ENCODE measurements around the gene MAPK4. TPM values are rescaled to one million over a fixed set of nuclear protein-coding genes. Genes with fewer than 3 reads are reported as not detected.

Gene MAPK4
- total RNA-seq, 1 donor from 2014 or later = not detected

DNA sequence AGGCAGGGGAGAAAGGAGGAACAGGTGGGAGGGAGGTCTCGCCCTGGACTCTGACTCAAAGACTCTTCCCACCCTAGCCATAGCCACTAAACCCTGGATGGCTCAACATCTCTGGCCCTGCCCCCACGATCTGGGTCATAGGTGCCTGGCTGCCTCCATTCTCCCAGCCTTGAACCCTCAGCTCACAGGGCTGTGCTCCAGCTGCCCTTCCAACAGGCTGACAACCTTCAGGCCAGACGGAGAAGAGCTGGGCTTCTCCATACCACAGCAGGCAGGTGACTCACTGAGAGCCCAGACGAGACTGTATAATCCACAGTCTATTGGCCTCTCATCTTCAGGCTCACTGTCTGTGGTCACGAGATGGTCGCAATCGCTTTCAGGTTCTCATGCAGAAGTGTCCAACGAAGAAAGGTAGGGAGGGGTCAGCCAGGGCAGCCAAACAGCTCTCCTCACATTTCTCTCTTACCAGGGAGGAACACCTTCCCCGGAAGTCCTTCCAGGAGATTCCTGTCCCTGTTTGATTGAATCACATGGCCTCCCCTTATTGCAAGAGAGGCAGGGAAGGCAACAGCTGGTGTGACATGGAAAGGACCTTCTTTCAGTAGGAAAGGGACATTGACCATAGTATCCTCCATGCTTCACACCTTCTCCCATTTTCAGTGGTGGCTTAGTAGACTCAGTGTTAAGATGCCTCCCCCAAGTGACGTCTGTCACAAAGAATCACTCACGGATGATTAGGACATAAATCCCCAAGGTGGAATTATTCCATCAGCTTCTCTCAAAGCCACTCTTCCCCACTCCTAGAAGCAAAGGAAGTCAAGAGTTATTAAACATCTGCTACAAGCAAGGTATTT lies 159.8 kb downstream of the MAPK4 start:
- ATAC-seq (ENCODE audit: low read depth) (no peak), DNase-seq (no peak)
- Mint-ChIP-seq H3K9me3 (peaks cover 8% of the 10 kb centered on the region), H3K4me3 (no peak overlapping the region), H3K4me1 (no peaks in the 10 kb centered on the region), H3K36me3 (ENCODE audit: low read depth) (no peaks in the 10 kb centered on the region), H3K27ac (no peak overlapping the region), H3K27me3 (peaks cover 22% of the 10 kb centered on the region)
- ChIA-PET POLR2A (no interaction called here), CTCF (no interaction called here)
- intact Hi-C loops (cut with micrococcal nuclease) = no loop called here
- TF ChIP-seq CTCF (IDR thresholded peaks at IDR 0.05) = no peak

- intact Hi-C loops (cut with micrococcal nuclease) = no loop called here
- Mint-ChIP-seq H3K27me3 (peaks cover 22% of the 10 kb centered on the region), H3K27ac (no peak overlapping the region), H3K36me3 (ENCODE audit: low read depth) (no peaks in the 10 kb centered on the region), H3K4me1 (no peaks in the 10 kb centered on the region), H3K9me3 (peaks cover 8% of the 10 kb centered on the region), H3K4me3 (no peak overlapping the region)
- CTCF ChIA-PET = no interaction called here
- POLR2A ChIA-PET = no interaction called here
- DNase-seq (no peak), ATAC-seq (ENCODE audit: low read depth) (no peak)
- TF ChIP-seq CTCF (IDR thresholded peaks at IDR 0.05) = no peak
Observed at GRCh38 chr18:50720325-50720674, 160.4 kb downstream of the MAPK4 start.

DNA sequence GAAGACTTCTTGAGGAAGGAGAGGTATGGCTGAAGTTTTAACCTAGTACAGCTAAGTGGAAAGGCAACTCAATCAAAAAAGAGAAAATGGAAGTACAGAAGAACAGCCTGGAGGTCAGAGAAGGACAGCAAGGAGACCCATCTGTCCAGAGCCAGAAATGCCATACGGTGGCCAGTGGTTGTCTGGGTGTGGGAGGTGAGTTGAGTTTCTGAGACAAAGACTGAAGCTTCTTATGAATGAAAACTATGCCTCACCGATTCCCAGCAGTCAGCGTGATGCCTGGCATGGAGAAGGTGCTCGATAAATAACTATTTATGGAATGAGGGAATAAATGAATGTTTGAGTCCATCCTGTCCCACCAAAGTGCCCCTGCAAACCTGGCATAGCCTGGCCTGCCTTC lies 161.1 kb downstream of the MAPK4 start:
- ATAC-seq (ENCODE audit: low read depth) (no peak), DNase-seq (no peak)
- POLR2A ChIA-PET = no interaction called here
- intact Hi-C loops (cut with micrococcal nuclease) = no loop called here
- CTCF ChIA-PET = no interaction called here
- H3K9me3 Mint-ChIP-seq = peaks cover 3% of the 10 kb centered on the region
- no peaks in the 10 kb centered on the region for H3K36me3 Mint-ChIP-seq (ENCODE audit: low read depth)
- H3K27me3 Mint-ChIP-seq = peaks cover 19% of the 10 kb centered on the region
- TF ChIP-seq CTCF (IDR thresholded peaks at IDR 0.05) = no peak
- no peak overlapping the region for H3K27ac Mint-ChIP-seq
- no peaks in the 10 kb centered on the region for H3K4me1 Mint-ChIP-seq
- H3K4me3 Mint-ChIP-seq = no peak overlapping the region

- Mint-ChIP-seq H3K27me3 (peaks cover 16% of the 10 kb centered on the region), H3K36me3 (ENCODE audit: low read depth) (no peaks in the 10 kb centered on the region), H3K9me3 (no peaks in the 10 kb centered on the region), H3K4me3 (no peak overlapping the region), H3K27ac (no peak overlapping the region), H3K4me1 (no peaks in the 10 kb centered on the region)
- ChIA-PET CTCF (no interaction called here), POLR2A (no interaction called here)
- ATAC-seq (ENCODE audit: low read depth) (no peak), DNase-seq (no peak)
- intact Hi-C loops (cut with micrococcal nuclease) = no loop called here
- TF ChIP-seq CTCF (IDR thresholded peaks at IDR 0.05) = no peak
Observed at GRCh38 chr18:50721451-50722120, 161.7 kb downstream of the MAPK4 start.

DNA sequence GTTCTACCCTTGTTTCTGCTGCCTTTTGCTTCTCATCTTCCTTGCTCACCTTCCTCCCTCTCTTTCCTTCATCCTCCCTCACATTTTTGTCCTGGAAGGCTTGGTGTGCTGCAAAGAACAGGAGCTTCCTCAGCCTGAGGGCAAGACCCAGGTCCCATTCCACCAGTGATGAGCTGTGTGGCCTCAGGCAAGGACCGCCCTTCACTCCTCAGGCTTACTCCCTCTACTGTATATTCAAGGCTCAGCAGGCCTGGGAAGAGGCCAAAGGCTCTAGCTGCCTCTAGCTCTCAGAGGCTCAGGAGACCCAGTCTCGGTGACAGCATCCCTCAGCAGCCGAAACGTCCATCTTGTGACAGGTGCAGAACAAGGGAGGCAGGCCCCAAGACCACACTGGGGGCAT lies 162.4 kb downstream of the MAPK4 start:
- CTCF ChIA-PET = no interaction called here
- no peak overlapping the region for H3K4me3 Mint-ChIP-seq
- H3K36me3 Mint-ChIP-seq (ENCODE audit: low read depth) = no peaks in the 10 kb centered on the region

More for the DNA sequence above, 162.4 kb downstream of the MAPK4 start:
- no peak overlapping the region for H3K27ac Mint-ChIP-seq
- intact Hi-C loops (cut with micrococcal nuclease) = no loop called here
- no peak for ATAC-seq (ENCODE audit: low read depth)
- POLR2A ChIA-PET = no interaction called here
- TF ChIP-seq CTCF (IDR thresholded peaks at IDR 0.05) = no peak
- H3K4me1 Mint-ChIP-seq = no peaks in the 10 kb centered on the region
- no peak for DNase-seq
- no peaks in the 10 kb centered on the region for H3K9me3 Mint-ChIP-seq
- peaks cover 11% of the 10 kb centered on the region for H3K27me3 Mint-ChIP-seq
